ENCODE results near the gene SLBP.

Gene SLBP

GRCh38 chr4:1712216-1713002, at the start of gene SLBP:
TSS of gene SLBP (minus strand) at chr4:1712319. CDS start at chr4:1712188, 131 bp downstream.
- peak; percentile 99 for DNase-seq

GRCh38 chr4:1761130-1761689, 49.1 kb upstream of the SLBP start:
- no peak for DNase-seq

GRCh38 chr4:1760521-1761071, 48.5 kb upstream of the SLBP start:
- DNase-seq = no peak

GRCh38 chr4:1759818-1760223, 47.7 kb upstream of the SLBP start:
- no peak for DNase-seq

GRCh38 chr4:1759170-1759817, 47.2 kb upstream of the SLBP start:
- DNase-seq = no peak

- DNase-seq = no peak
Observed at GRCh38 chr4:1758306-1759121, 46.4 kb upstream of the SLBP start.

GRCh38 chr4:1757836-1758235, 45.7 kb upstream of the SLBP start:
- no peak for DNase-seq

- DNase-seq = no peak
Observed at GRCh38 chr4:1756893-1757779, 45.0 kb upstream of the SLBP start.

GRCh38 chr4:1756079-1756478, 44.0 kb upstream of the SLBP start:
- no peak for DNase-seq

- no peak for DNase-seq
Observed at GRCh38 chr4:1755297-1755696, 43.2 kb upstream of the SLBP start.

GRCh38 chr4:1754336-1754735, 42.2 kb upstream of the SLBP start:
- no peak for DNase-seq

- DNase-seq = no peak
Observed at GRCh38 chr4:1753697-1754311, 41.7 kb upstream of the SLBP start.

- no peak for DNase-seq
Observed at GRCh38 chr4:1753294-1753696, 41.2 kb upstream of the SLBP start.

- DNase-seq = peak; percentile 56 to 69
Observed at GRCh38 chr4:1752284-1753041, 40.3 kb upstream of the SLBP start.

- DNase-seq = no peak
Observed at GRCh38 chr4:1751919-1752283, 39.8 kb upstream of the SLBP start.

- DNase-seq = no peak
Observed at GRCh38 chr4:1751155-1751918, 39.2 kb upstream of the SLBP start.

GRCh38 chr4:1750381-1751154, 38.4 kb upstream of the SLBP start:
- no peak for DNase-seq

GRCh38 chr4:1749826-1750225, 37.7 kb upstream of the SLBP start:
- DNase-seq = no peak

GRCh38 chr4:1749370-1749769, 37.3 kb upstream of the SLBP start:
- no peak for DNase-seq

Data from activated CD4-positive, alpha-beta T cell treated with anti-CD3 and anti-CD28 coated beads, Interleukin-2, amount 50 U/mL, for 48 hours (primary cell).